ENCODE data around the gene MIA.
"Not testable (repeated sequence)": the region's sequence is repeated elsewhere in the genome, so short reads cannot be mapped to it uniquely, and the experiment has no call there.

MIA gene

GRCh38 chr19:40750874-40751537 lies 24.3 kb upstream of the MIA start, which contains the start of gene SNRPA:
Gene SNRPA, plus strand, starts transcription at chr19:40751203. Its CDS starts 206 bp downstream, at chr19:40751409.
- DNase-seq: peak; percentile 96

- no peak for DNase-seq
These were observed 23.0 kb upstream of the MIA start for GRCh38 chr19:40752257-40752781.

- DNase-seq: no peak
These were observed 20.6 kb upstream of the MIA start for GRCh38 chr19:40754611-40755247.

GRCh38 chr19:40755248-40755624 lies 20.1 kb upstream of the MIA start:
- no peak for DNase-seq

- DNase-seq: no peak
These were observed 19.5 kb upstream of the MIA start for GRCh38 chr19:40755791-40756190.

GRCh38 chr19:40756502-40757110 lies 18.7 kb upstream of the MIA start:
- DNase-seq: no peak

- DNase-seq: no peak
These were observed 16.8 kb upstream of the MIA start for GRCh38 chr19:40758491-40758890.

- no peak for DNase-seq
These were observed 16.0 kb upstream of the MIA start for GRCh38 chr19:40759352-40759751.

- DNase-seq: no peak
These were observed 12.4 kb upstream of the MIA start for GRCh38 chr19:40762754-40763470.

GRCh38 chr19:40763526-40763925 lies 11.8 kb upstream of the MIA start:
- no peak for DNase-seq

- no peak for DNase-seq
These were observed 11.4 kb upstream of the MIA start for GRCh38 chr19:40763963-40764362.

GRCh38 chr19:40766385-40766784 lies 8.9 kb upstream of the MIA start:
- not testable (repeated sequence) for DNase-seq

- no peak for DNase-seq
These were observed 6.5 kb upstream of the MIA start for GRCh38 chr19:40768869-40769268.

- not testable (repeated sequence) for DNase-seq
These were observed 4.0 kb upstream of the MIA start for GRCh38 chr19:40771101-40771862.

GRCh38 chr19:40775632-40776022 lies 306 bp downstream of the MIA start:
- DNase-seq: no peak

- DNase-seq: no peak
These were observed 1.0 kb downstream of the MIA start for GRCh38 chr19:40776364-40776763.

GRCh38 chr19:40776932-40777644 lies 1.8 kb downstream of the MIA start:
- DNase-seq: peak; percentile 69

GRCh38 chr19:40777645-40777936 lies 2.3 kb downstream of the MIA start:
- no peak for DNase-seq

- DNase-seq: peak; percentile 99
These were observed 2.8 kb downstream of the MIA start, which contains the start of gene RAB4B for GRCh38 chr19:40777937-40778705. Gene RAB4B, plus strand, starts transcription at chr19:40778247. Its CDS starts 129 bp downstream, at chr19:40778376.

GRCh38 chr19:40778706-40779284 lies 3.5 kb downstream of the MIA start:
- no peak for DNase-seq

- DNase-seq: no peak
These were observed 5.3 kb downstream of the MIA start for GRCh38 chr19:40780582-40780981.

Measured in T1000 (cell line).